ENCODE measurements around the gene ZNF837.

The ZNF837 gene

DNA sequence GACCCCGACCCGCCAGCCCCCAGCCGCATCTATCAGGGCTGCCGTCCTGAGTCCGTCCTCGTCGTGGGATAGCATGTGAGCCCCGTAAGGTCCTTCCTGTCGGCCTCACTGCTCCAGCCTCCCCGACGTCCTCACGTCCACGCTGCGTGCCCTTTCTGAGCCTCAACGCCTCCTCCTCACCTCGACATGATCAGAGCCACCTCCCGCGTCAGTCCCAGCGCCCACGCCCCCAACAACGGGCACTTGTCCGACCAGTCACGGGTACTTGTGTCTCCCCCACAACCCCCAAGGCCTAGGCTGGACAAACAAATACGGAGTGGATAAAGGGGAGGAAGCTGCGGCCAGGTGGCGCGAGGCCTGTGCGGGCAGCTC, 18.9 kb downstream of the ZNF837 start:
- no peaks in the 10 kb centered on the region for H3K36me3 ChIP-seq (ENCODE audit: insufficient read depth)
- no peaks in the 10 kb centered on the region for H3K27me3 ChIP-seq (ENCODE audit: insufficient read depth, low read depth)
- H3K4me2 ChIP-seq = peak overlapping the region; percentile 48
- H3K9ac ChIP-seq = peak overlapping the region; percentile 54; the same call in 1 of the 2 replicates
- no peaks in the 10 kb centered on the region for H3K79me2 ChIP-seq (ENCODE audit: insufficient read depth, low read depth)
- TF ChIP-seq, protein P1, sequence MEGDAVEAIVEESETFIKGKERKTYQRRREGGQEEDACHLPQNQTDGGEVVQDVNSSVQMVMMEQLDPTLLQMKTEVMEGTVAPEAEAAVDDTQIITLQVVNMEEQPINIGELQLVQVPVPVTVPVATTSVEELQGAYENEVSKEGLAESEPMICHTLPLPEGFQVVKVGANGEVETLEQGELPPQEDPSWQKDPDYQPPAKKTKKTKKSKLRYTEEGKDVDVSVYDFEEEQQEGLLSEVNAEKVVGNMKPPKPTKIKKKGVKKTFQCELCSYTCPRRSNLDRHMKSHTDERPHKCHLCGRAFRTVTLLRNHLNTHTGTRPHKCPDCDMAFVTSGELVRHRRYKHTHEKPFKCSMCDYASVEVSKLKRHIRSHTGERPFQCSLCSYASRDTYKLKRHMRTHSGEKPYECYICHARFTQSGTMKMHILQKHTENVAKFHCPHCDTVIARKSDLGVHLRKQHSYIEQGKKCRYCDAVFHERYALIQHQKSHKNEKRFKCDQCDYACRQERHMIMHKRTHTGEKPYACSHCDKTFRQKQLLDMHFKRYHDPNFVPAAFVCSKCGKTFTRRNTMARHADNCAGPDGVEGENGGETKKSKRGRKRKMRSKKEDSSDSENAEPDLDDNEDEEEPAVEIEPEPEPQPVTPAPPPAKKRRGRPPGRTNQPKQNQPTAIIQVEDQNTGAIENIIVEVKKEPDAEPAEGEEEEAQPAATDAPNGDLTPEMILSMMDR (conservative IDR thresholded peaks at IDR 0.05; ENCODE audit: low read depth, low read length) = no peak
- peak overlapping the region; percentile 63 for H3K27ac ChIP-seq
- no peaks in the 10 kb centered on the region for H4K20me1 ChIP-seq (ENCODE audit: insufficient read depth)
- no peak overlapping the region for H3K4me3 ChIP-seq (IDR thresholded peaks at IDR 0.05; ENCODE audit: insufficient read depth, low read depth, low read length)
- H3K4me1 ChIP-seq (ENCODE audit: low read depth, poor library complexity, severe bottlenecking) = no peaks in the 10 kb centered on the region
- H2AFZ ChIP-seq (ENCODE audit: low read depth) = peak overlapping the region; percentile 85

DNA sequence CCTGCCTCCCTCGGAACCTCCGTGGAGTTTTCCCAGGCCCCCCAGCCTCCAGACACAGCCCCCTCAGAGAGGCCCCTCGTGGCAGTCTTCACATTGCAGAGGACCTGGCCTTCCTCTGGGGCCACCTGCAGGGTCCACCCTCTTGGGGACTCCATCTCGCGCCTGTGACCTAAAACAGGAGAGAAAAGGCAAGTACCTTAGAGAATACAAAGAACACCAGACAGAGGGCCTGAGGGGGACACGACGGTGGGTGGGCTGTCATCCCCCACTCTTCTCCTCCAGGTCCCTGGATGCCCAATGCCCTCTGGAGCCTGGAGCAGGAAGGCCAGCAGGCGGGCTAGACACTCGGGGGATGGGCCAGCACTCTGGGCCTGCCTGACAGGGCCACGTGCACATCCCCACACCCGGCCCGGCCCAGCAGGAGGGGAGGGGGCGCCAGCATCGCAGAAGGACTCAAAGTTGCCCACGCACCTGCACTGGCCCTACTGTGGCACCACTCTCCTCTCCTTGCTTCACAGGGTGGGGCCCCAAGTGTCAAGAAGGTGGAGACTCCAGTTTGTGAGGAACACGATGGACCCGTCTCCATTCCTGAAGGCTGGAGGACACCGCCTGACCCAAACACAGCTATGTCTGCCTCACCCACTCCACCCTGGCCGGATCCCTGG, 23.2 kb downstream of the ZNF837 start:
- Histone ChIP-seq H3K9ac (no peak overlapping the region), H4K20me1 (ENCODE audit: insufficient read depth) (no peaks in the 10 kb centered on the region), H3K4me3 (IDR thresholded peaks at IDR 0.05; ENCODE audit: insufficient read depth, low read depth, low read length) (no peak overlapping the region), H3K27me3 (ENCODE audit: insufficient read depth, low read depth) (no peaks in the 10 kb centered on the region; the same call in 1 of the 2 replicates), H3K79me2 (ENCODE audit: insufficient read depth, low read depth) (no peaks in the 10 kb centered on the region), H3K4me2 (no peak overlapping the region), H3K36me3 (ENCODE audit: insufficient read depth) (no peaks in the 10 kb centered on the region), H3K4me1 (ENCODE audit: low read depth, poor library complexity, severe bottlenecking) (peaks cover 3% of the 10 kb centered on the region), H2AFZ (ENCODE audit: low read depth) (no peak overlapping the region), H3K27ac (no peak overlapping the region)
- TF ChIP-seq, protein P1 (conservative IDR thresholded peaks at IDR 0.05; ENCODE audit: low read depth, low read length) = no peak

DNA sequence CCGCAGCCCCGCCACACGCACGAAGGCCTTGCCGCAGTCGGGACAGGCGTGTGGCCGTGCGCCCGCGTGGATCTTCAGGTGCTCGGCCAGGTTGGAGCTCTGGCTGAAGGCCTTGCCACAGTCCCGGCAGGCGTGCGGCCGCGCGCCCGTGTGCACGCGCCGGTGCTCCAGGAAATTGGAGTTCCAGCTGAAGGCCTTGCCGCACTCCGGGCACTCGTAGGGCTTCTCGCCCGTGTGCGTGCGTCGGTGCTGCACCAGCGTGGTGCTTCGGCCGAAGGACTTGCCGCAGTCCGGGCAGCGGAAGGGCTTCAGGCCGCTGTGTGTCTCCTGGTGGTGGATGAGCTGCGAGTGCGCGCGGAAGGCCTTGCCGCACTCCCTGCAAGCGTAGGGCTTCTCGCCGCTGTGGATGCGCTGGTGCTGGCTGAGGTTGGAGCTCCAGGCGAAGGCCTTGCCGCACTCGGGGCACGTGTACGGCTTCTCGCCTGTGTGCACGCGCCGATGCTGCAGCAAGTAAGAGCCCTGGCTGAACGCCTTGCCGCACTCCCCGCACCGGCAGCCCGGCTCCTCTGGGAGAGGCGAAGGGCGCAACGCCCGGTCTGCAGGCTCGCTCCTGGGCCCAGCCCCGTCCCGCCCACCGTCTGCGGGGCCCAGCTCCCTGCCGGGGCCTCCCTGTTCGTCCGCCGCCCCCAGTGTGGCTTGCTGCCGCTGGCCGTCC, 23.9 kb downstream of the ZNF837 start:
- no peak overlapping the region for H3K9ac ChIP-seq
- no peaks in the 10 kb centered on the region for H4K20me1 ChIP-seq (ENCODE audit: insufficient read depth)
- H3K4me3 ChIP-seq (IDR thresholded peaks at IDR 0.05; ENCODE audit: insufficient read depth, low read depth, low read length) = no peak overlapping the region
- no peaks in the 10 kb centered on the region for H3K36me3 ChIP-seq (ENCODE audit: insufficient read depth)
- no peak overlapping the region for H3K27ac ChIP-seq
- no peaks in the 10 kb centered on the region; the same call in 1 of the 2 replicates for H3K27me3 ChIP-seq (ENCODE audit: insufficient read depth, low read depth)
- H3K79me2 ChIP-seq (ENCODE audit: insufficient read depth, low read depth) = no peaks in the 10 kb centered on the region
- TF ChIP-seq, protein P1 (conservative IDR thresholded peaks at IDR 0.05; ENCODE audit: low read depth, low read length) = no peak
- H2AFZ ChIP-seq (ENCODE audit: low read depth) = no peak overlapping the region
- no peak overlapping the region for H3K4me2 ChIP-seq
- peaks cover 3% of the 10 kb centered on the region for H3K4me1 ChIP-seq (ENCODE audit: low read depth, poor library complexity, severe bottlenecking)

DNA sequence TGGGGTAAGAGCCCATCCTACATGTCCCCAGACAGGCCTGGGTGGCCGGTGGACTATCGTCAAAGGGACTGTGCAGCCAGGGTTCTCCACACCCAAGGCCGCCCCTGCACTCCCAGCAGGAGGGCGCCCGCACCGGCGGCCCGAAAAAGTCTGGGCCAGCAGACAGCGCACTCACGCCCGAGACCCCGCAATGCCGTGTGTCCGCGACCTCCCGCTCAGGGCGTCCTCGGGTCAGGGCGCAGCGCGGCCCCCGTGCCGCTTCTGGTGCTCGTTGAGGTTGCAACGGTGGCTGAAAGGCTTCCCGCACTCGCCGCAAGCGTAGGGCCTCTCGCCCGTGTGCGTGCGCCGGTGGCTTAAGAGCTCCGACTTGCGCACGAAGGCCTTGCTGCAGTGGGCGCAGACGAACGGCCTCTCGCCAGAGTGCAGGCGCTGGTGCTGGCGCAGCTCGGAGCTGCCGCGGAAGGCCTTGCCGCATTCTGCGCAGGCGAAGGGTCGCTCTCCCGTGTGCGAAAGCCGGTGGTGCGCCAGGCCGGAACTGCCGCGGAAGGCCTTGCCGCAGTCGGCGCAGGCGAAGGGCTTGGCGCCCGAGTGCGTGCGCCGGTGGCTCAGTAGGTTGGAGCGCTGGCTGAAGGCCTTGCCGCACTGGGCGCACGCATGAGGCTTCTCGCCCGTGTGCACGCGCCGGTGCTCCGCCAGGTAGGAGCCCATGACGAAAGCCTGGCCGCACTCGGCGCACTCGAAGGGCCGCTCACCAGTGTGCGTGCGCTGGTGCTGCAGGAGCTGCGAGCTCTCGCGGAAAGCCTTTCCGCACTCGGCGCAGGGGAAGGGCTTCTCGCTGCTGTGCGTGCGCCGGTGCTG, 24.7 kb downstream of the ZNF837 start:
- TF ChIP-seq, protein P1 (conservative IDR thresholded peaks at IDR 0.05; ENCODE audit: low read depth, low read length) = no peak
- H2AFZ ChIP-seq (ENCODE audit: low read depth) = no peak overlapping the region
- no peak overlapping the region for H3K4me2 ChIP-seq
- no peak overlapping the region for H3K4me3 ChIP-seq (IDR thresholded peaks at IDR 0.05; ENCODE audit: insufficient read depth, low read depth, low read length)
- H3K9ac ChIP-seq = no peak overlapping the region
- no peaks in the 10 kb centered on the region for H3K79me2 ChIP-seq (ENCODE audit: insufficient read depth, low read depth)
- H3K27me3 ChIP-seq (ENCODE audit: insufficient read depth, low read depth) = no peaks in the 10 kb centered on the region; the same call in 1 of the 2 replicates
- H3K36me3 ChIP-seq (ENCODE audit: insufficient read depth) = no peaks in the 10 kb centered on the region
- H4K20me1 ChIP-seq (ENCODE audit: insufficient read depth) = no peaks in the 10 kb centered on the region
- H3K4me1 ChIP-seq (ENCODE audit: low read depth, poor library complexity, severe bottlenecking) = peaks cover 3% of the 10 kb centered on the region
- no peak overlapping the region for H3K27ac ChIP-seq

Measured in KMS-11 (cell line).